DND-41 (cell line): Measurements from ENCODE around the gene TCF4.

ENCODE experiments used
- ATAC-seq: fragments of 200-7000 bp; cut with Tn5 transposase; 3 replicates; pipeline ENCODE4 v1.9.1; 2021; ENCODE audit warnings: low read depth; ENCODE audit not compliant: insufficient read depth
- DNase-seq: peaks from one replicate; pipeline ENCODE4 v3.0.0-alpha.2; 2020
- H2AFZ ChIP-seq: 2 replicates; pipeline ENCODE4 v1.6.0; 2012; ENCODE audit warnings: low read depth, low read length
- H3K27ac ChIP-seq: 2 replicates; pipeline ENCODE4 v1.5.1; 2012; ENCODE audit warnings: low read length, inconsistent platforms
- H3K27me3 ChIP-seq: fragments of 200-600 bp; sonication (generic); 2 replicates; pipeline ENCODE4 v1.6.0; 2012; ENCODE audit warnings: low read length, mild to moderate bottlenecking, inconsistent platforms; ENCODE audit not compliant: insufficient read depth, poor library complexity
- H3K36me3 ChIP-seq: 2 replicates; pipeline ENCODE4 v1.5.1; 2012; ENCODE audit warnings: low read length, inconsistent platforms; ENCODE audit not compliant: insufficient read depth
- H3K4me1 ChIP-seq: 2 replicates; pipeline ENCODE4 v1.5.1; 2012; ENCODE audit warnings: mild to moderate bottlenecking, low read length; ENCODE audit not compliant: insufficient read depth
- H3K4me2 ChIP-seq: 2 replicates; pipeline ENCODE4 v1.6.0; 2012; ENCODE audit warnings: mild to moderate bottlenecking, moderate library complexity, low read length, inconsistent platforms; ENCODE audit not compliant: insufficient read depth
- H3K4me3 ChIP-seq, 2 experiments: fragments of 200-600 bp in 1 of 2; shearing (Covaris generic) in 1 of 2; 2 replicates each; pipeline ENCODE4 v1.5.1; 2012 to 2016; ENCODE audit warnings: inconsistent platforms in 2 of 2, low read length in 2 of 2, mild to moderate bottlenecking in 2 of 2, low read depth in 1 of 2, moderate library complexity in 1 of 2
- H3K79me2 ChIP-seq: 2 replicates; pipeline ENCODE4 v1.6.0; 2012; ENCODE audit warnings: low read length, inconsistent platforms; ENCODE audit not compliant: insufficient read depth
- H3K9ac ChIP-seq: 2 replicates; pipeline ENCODE4 v1.6.0; 2012; ENCODE audit warnings: low read depth, mild to moderate bottlenecking, inconsistent platforms, low read length, moderate library complexity
- H3K9me3 ChIP-seq: 2 replicates; pipeline ENCODE4 v1.5.1; 2012; ENCODE audit warnings: low read length, moderate library complexity, mild to moderate bottlenecking, inconsistent platforms; ENCODE audit not compliant: insufficient read depth, severe bottlenecking
- H4K20me1 ChIP-seq: 2 replicates; pipeline ENCODE4 v1.6.0; 2012; ENCODE audit warnings: low read length; ENCODE audit not compliant: insufficient read depth
- EZH2 ChIP-seq: IDR thresholded peaks from 3 replicates; pipeline ENCODE4 v1.6.1; 2012; ENCODE audit warnings: borderline replicate concordance, low read depth, mild to moderate bottlenecking, moderate library complexity, low read length, inconsistent platforms; ENCODE audit not compliant: severe bottlenecking
- TF ChIP-seq, protein P1 (sequence below): IDR thresholded peaks from 2 replicates; pipeline ENCODE4 v1.5.1; 2012; ENCODE audit warnings: borderline replicate concordance, low read length, moderate library complexity, mild to moderate bottlenecking; ENCODE audit not compliant: poor library complexity, severe bottlenecking; ENCODE audit errors: extremely low read depth

Gene TCF4

DNA sequence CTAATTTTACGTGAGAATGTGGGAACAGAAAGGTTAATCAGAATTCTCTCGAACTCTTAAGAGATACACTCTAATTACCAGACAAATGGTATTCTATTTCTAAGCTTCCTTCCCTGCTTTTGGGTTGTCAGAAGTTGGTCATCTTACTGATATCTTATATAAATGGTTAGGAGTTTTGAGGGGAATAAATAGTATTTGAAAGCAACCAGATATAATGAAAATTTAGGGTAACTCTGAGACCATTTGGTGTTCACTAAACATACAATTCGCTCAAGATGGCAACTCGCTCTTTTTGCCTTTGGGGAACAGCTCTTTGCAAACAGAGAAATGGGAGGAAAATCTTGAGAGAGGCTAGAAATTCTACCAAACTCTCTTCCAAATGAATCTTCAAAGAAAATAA is 250.9 kb downstream of the TCF4 start:
- H3K9ac ChIP-seq: no peak overlapping the region
- H3K27ac ChIP-seq: no peak overlapping the region
- no peaks in the 10 kb centered on the region for H4K20me1 ChIP-seq
- ATAC-seq: no peak
- H3K4me3 ChIP-seq: no peak overlapping the region
- H2AFZ ChIP-seq: no peak overlapping the region
- DNase-seq: no peak
- no peaks in the 10 kb centered on the region for H3K27me3 ChIP-seq
- H3K9me3 ChIP-seq: no peaks in the 10 kb centered on the region
- TF ChIP-seq EZH2: no peak
- TF ChIP-seq, protein P1, sequence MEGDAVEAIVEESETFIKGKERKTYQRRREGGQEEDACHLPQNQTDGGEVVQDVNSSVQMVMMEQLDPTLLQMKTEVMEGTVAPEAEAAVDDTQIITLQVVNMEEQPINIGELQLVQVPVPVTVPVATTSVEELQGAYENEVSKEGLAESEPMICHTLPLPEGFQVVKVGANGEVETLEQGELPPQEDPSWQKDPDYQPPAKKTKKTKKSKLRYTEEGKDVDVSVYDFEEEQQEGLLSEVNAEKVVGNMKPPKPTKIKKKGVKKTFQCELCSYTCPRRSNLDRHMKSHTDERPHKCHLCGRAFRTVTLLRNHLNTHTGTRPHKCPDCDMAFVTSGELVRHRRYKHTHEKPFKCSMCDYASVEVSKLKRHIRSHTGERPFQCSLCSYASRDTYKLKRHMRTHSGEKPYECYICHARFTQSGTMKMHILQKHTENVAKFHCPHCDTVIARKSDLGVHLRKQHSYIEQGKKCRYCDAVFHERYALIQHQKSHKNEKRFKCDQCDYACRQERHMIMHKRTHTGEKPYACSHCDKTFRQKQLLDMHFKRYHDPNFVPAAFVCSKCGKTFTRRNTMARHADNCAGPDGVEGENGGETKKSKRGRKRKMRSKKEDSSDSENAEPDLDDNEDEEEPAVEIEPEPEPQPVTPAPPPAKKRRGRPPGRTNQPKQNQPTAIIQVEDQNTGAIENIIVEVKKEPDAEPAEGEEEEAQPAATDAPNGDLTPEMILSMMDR: no peak
- no peak overlapping the region for H3K4me2 ChIP-seq
- H3K79me2 ChIP-seq: no peaks in the 10 kb centered on the region
- no peaks in the 10 kb centered on the region for H3K36me3 ChIP-seq
- H3K4me1 ChIP-seq: no peaks in the 10 kb centered on the region

GRCh38 chr18:55336438-55337100 is 251.4 kb downstream of the TCF4 start:
- DNase-seq (no peak), ATAC-seq (no peak)
- Histone ChIP-seq H3K4me3 (no peak overlapping the region), H3K27me3 (no peaks in the 10 kb centered on the region), H3K36me3 (no peaks in the 10 kb centered on the region), H3K4me1 (no peaks in the 10 kb centered on the region), H3K9ac (no peak overlapping the region), H3K9me3 (no peaks in the 10 kb centered on the region), H2AFZ (no peak overlapping the region), H4K20me1 (no peaks in the 10 kb centered on the region), H3K4me2 (no peak overlapping the region), H3K79me2 (no peaks in the 10 kb centered on the region), H3K27ac (no peak overlapping the region)
- no peak for TF ChIP-seq EZH2
- TF ChIP-seq, protein P1: no peak

GRCh38 chr18:55334875-55335274 is 253.1 kb downstream of the TCF4 start:
- no peaks in the 10 kb centered on the region for H4K20me1 ChIP-seq
- H3K27ac ChIP-seq: no peak overlapping the region
- H3K9me3 ChIP-seq: no peaks in the 10 kb centered on the region
- H2AFZ ChIP-seq: no peak overlapping the region
- no peaks in the 10 kb centered on the region for H3K36me3 ChIP-seq
- TF ChIP-seq, protein P1: no peak
- TF ChIP-seq EZH2: no peak
- ATAC-seq: no peak
- DNase-seq: no peak
- H3K4me3 ChIP-seq: no peak overlapping the region
- no peak overlapping the region for H3K9ac ChIP-seq
- H3K4me2 ChIP-seq: no peak overlapping the region
- H3K27me3 ChIP-seq: no peaks in the 10 kb centered on the region
- H3K79me2 ChIP-seq: no peaks in the 10 kb centered on the region
- no peaks in the 10 kb centered on the region for H3K4me1 ChIP-seq

- Histone ChIP-seq H3K9ac (no peak overlapping the region), H3K4me2 (no peak overlapping the region), H3K9me3 (no peaks in the 10 kb centered on the region), H3K27ac (no peak overlapping the region), H3K4me3 (no peak overlapping the region), H3K27me3 (no peaks in the 10 kb centered on the region), H2AFZ (no peak overlapping the region), H3K36me3 (no peaks in the 10 kb centered on the region), H3K4me1 (no peaks in the 10 kb centered on the region), H3K79me2 (no peaks in the 10 kb centered on the region), H4K20me1 (no peaks in the 10 kb centered on the region)
- no peak for TF ChIP-seq EZH2
- TF ChIP-seq, protein P1: no peak
- no peak for ATAC-seq
- no peak for DNase-seq
Observed at GRCh38 chr18:55331301-55331700, 256.7 kb downstream of the TCF4 start.
